GM19025 (cell line): ENCODE results near the gene USP9X.
"Not testable (repeated sequence)": the region's sequence is repeated elsewhere in the genome, so short reads cannot be mapped to it uniquely, and the experiment has no call there.

Source experiments
- ATAC-seq: cut with Tn5 transposase; IDR thresholded peaks from one replicate; pipeline ENCODE4 v1.9.1; 2021; ENCODE audit warnings: mild to moderate bottlenecking, low read depth, moderate library complexity; ENCODE audit not compliant: unreplicated experiment

USP9X gene

GRCh38 chrX:41085878-41086626 lies 807 bp downstream of the USP9X start:
- ATAC-seq = no peak

GRCh38 chrX:41086627-41086932 lies 1.3 kb downstream of the USP9X start:
- ATAC-seq = no peak

- no peak for ATAC-seq
Observed at GRCh38 chrX:41087201-41087600, 2.0 kb downstream of the USP9X start.

GRCh38 chrX:41090568-41091238 lies 5.5 kb downstream of the USP9X start:
- ATAC-seq = no peak

- no peak for ATAC-seq
Observed at GRCh38 chrX:41092776-41093175, 7.5 kb downstream of the USP9X start.

- ATAC-seq = no peak
Observed at GRCh38 chrX:41095174-41095573, 9.9 kb downstream of the USP9X start.

- ATAC-seq = no peak
Observed at GRCh38 chrX:41095908-41096307, 10.7 kb downstream of the USP9X start.

GRCh38 chrX:41096339-41096955 lies 11.2 kb downstream of the USP9X start:
- no peak for ATAC-seq

DNA sequence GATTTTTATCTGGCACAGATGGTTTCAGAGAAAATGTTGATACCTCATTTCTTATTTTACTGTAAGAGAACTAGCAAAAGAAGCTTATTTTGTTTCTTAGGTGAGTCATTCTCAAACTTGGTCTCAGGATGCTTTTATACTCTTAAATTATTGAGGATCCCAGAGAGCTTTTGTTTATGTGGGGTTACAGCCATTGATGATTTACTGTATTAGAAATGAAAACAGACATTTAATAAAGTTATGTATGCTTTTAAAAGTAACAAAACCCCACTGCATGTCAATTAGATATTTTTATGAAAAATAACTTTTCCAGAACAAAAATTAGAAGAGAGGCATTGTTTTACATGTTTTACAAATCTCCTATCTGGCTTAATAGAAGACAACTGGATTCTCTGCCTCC lies 12.1 kb downstream of the USP9X start:
- ATAC-seq = no peak

DNA sequence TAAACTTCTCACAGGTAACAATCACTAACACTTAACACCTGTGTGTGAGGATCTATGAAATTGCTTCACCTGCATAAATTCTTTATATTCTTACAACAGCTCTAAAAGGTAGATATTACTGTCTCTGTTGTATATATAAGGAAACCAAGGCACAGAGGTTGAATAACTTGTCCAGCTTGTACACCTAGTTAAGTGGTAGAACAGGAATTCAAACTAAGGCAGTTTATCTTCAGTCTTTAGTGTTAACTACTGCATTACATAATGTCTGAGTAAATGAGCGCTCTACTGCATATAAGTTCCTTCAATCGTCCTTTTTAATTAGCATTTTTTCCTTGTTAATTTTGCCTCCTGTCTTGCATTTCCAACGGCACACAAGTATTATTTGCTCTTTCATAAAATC lies 15.0 kb downstream of the USP9X start:
- no peak for ATAC-seq

DNA sequence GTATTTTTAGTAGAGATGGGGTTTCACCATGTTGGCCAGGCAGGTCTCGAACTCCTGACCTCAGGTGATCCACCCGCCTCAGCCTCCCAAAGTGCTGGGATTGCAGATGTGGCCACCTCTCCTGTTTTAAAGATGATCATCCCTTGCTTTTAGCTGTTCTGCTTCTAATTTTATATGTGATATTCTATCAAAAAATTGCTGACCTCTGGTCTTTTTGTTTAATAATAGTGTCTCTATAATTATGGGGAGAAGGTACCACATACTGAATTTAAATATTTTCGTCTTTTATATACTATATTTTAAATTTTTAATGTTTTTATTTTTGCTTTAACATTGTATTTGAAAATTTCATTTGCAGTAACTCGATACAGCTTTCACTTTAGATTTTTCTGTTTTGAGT lies 15.6 kb downstream of the USP9X start:
- no peak for ATAC-seq

GRCh38 chrX:41105005-41105404 lies 19.8 kb downstream of the USP9X start:
- ATAC-seq = no peak

GRCh38 chrX:41106257-41106656 lies 21.0 kb downstream of the USP9X start:
- not testable (repeated sequence) for ATAC-seq

DNA sequence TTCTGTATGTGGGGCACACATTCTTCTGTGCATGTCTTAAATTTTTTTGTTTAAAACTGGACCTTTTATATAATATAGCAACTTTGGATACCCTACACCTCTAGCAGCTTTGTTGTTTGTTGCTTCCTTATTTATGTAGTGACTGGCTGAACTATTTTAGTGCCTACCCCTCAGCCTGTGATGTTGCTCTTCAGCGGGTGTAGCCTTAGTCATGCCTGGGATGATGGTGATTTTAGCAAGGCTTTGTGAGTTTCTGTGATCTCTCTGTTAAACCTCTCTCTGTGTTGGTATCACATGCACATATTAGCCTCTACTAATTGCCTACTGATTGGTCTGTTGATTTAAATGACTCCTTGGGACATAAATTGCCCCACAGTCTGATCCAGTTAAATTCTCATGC lies 22.8 kb downstream of the USP9X start:
- no peak for ATAC-seq

DNA sequence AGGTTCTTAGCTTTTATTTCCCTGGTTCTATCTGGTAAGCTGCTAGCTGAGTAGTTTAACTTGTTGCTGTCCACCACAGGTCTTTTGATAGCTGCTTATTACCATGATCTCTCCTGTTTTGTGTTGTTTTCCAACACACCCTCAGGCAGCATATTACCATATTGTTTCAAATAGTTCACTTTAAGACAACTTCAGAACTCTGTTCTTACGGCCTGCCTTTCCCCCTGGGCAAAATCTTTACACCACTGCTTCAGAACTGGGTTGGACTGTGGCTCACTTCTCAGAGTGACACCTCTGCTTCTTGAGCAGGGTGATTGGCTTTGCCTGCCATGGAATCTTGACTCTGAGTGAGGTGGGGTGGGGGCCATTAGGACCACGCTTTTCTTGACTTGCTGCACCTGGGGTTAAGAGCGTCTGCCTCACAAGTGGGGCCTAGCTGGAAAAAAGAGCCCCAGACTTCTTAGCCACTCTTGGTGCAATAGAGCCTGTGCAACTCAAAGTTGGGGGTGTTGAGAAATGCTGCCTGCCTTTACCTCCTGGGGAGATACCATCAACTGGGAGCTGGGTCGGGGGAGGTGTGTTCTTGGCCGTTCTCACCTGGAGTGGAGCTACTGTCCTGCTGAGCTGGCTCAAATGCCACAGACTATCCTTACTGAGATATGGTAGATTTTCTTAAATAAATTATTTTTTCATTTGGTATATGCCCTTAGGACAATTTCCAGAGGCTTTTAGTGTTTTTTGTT lies 23.4 kb downstream of the USP9X start:
- ATAC-seq = no peak

- ATAC-seq = no peak
Observed at GRCh38 chrX:41110801-41111625, 25.8 kb downstream of the USP9X start.

- ATAC-seq = not testable (repeated sequence)
Observed at GRCh38 chrX:41115104-41115425, 29.8 kb downstream of the USP9X start.

DNA sequence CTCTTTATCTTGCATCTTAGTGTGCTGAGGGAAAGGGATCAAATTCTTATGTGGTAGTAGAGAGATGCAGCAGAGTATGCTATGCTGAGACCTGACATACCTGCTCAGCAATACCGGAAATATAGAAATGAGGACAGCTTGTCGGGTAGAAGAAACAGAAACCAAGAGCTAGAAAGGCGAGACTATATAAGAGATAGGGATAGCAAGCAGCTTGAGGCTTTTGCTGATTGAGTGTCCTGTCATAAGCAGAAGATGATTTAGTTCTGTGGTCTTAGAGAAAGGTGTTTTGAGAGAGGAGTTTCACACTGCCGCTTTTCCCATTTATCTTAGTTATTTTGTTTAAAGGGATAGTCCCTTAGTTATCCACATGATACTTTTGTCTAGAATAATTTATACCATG lies 31.7 kb downstream of the USP9X start:
- peak; percentile 59 for ATAC-seq

- no peak for ATAC-seq
Observed at GRCh38 chrX:41118156-41118555, 32.9 kb downstream of the USP9X start.

DNA sequence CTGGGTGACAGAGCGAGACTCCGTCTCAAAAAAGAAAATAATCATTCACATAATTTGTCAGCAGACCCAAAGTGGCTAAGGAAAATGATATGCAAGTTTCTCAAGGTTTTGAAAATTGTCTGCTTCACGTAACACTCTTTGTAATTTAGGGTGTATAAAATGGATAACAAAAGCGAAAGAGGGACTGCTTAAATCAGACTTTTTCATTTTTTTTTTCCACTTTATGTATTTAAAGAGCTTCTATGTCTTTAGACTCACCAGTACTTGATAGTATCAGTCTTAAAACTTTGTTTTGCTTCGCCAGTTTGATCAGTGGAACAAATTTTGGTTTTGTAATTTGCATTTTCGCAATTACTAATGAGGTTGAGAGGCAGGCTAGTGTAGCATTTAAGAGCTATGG lies 34.6 kb downstream of the USP9X start:
- no peak for ATAC-seq

DNA sequence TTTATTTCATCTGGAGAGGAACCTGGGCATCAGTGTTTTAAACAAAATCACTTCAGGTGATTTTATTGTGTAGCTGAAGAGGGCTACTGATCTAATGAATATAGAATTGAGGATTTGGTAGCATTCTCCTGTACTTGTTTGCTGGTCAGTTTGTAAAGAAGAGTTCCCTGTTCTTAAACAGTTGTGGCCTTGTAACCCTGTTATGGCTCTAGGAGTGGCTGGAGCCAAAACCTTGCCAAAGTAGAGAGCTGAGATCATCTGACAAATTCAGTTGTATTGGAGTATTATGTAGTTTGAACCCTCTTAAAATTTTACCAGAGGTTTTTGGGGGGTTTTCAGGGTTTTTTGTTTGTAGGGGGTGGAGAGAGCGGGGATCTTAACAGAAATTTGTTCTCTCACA lies 36.5 kb downstream of the USP9X start:
- ATAC-seq = no peak
